Right atrium auricular region (tissue), 2 donors: ENCODE data around the gene PIK3R3. TPM values are rescaled to one million over a fixed set of nuclear protein-coding genes. Genes with fewer than 3 reads are reported as not detected.

ENCODE experiments used
- DNase-seq: peaks from one replicate; pipeline ENCODE4 v3.0.0-alpha.2; 2019; ENCODE audit warnings: low spot score
- H3K27ac ChIP-seq, 2 donors: fragments of 200-600 bp; sonication (generic); 1 replicate in 1 of 2; 2 replicates in 1 of 2; pipeline ENCODE4 v1.5.1; 2016 to 2019
- H3K27me3 ChIP-seq, 2 donors: fragments of 200-600 bp; sonication (generic); one replicate each; pipeline versions ENCODE4 v1.5.1 to v1.6.0; 2017 to 2019
- H3K36me3 ChIP-seq: fragments of 200-600 bp; sonication (generic); one replicate; pipeline ENCODE4 v1.5.1; 2016
- H3K4me1 ChIP-seq, 2 donors: fragments of 200-600 bp; sonication (generic); one replicate each; pipeline versions ENCODE4 v1.5.1 to v1.6.0; 2017 to 2019
- H3K4me3 ChIP-seq, 2 donors: fragments of 200-600 bp; sonication (generic); 1 replicate in 1 of 2; 2 replicates in 1 of 2; pipeline ENCODE4 v1.5.1; 2017 to 2019; ENCODE audit warnings: mild to moderate bottlenecking in 1 of 2, moderate library complexity in 1 of 2
- H3K9me3 ChIP-seq, 2 donors: fragments of 200-600 bp; sonication (generic); one replicate each; pipeline ENCODE4 v1.5.1; 2019
- CTCF ChIP-seq, 2 donors: fragments of 200-600 bp; sonication (generic); IDR thresholded peaks; one replicate each; pipeline ENCODE4 v1.5.1; 2019; ENCODE audit warnings: antibody characterized with exemption in 2 of 2
- total RNA-seq, 2 donors: library from RNA; depleted of rRNA; stranded (reverse); fragments of >200 nt; gene quantifications; one replicate each; pipeline ENCODE4 v1.1.0, GENCODE V29; 2016

Gene PIK3R3
- total RNA-seq, 2 donors from 2014 or later = 24.3 to 35.3 TPM

- Histone ChIP-seq H3K27me3 (no peaks in the 10 kb centered on the region), H3K27ac (no peak overlapping the region), H3K9me3 (no peaks in the 10 kb centered on the region), H3K4me1 (peaks cover 0 to 11% of the 10 kb centered on the region in 2 donors), H3K36me3 (no peaks in the 10 kb centered on the region), H3K4me3 (no peak overlapping the region)
- no peak for TF ChIP-seq CTCF (IDR thresholded peaks at IDR 0.05)
- DNase-seq = no peak
These were observed 44.5 kb downstream of the PIK3R3 start for GRCh38 chr1:46087891-46088290.

- Histone ChIP-seq H3K4me1 (peaks cover 0 to 11% of the 10 kb centered on the region in 2 donors), H3K27ac (no peak overlapping the region), H3K9me3 (no peaks in the 10 kb centered on the region), H3K4me3 (no peak overlapping the region), H3K27me3 (no peaks in the 10 kb centered on the region), H3K36me3 (no peaks in the 10 kb centered on the region)
- no peak for TF ChIP-seq CTCF (IDR thresholded peaks at IDR 0.05)
- DNase-seq = no peak
These were observed 45.9 kb downstream of the PIK3R3 start for GRCh38 chr1:46086576-46086975.

- no peak for DNase-seq
- no peak for TF ChIP-seq CTCF (IDR thresholded peaks at IDR 0.05)
- peaks cover 0 to 11% of the 10 kb centered on the region in 2 donors for H3K4me1 ChIP-seq
- H3K27me3 ChIP-seq = no peaks in the 10 kb centered on the region
- H3K4me3 ChIP-seq = no peak overlapping the region
- H3K36me3 ChIP-seq = no peaks in the 10 kb centered on the region
- no peak overlapping the region for H3K27ac ChIP-seq
- H3K9me3 ChIP-seq = no peaks in the 10 kb centered on the region
These were observed 47.6 kb downstream of the PIK3R3 start for GRCh38 chr1:46084553-46085451.

GRCh38 chr1:46083579-46083978 is 48.9 kb downstream of the PIK3R3 start:
- Histone ChIP-seq H3K36me3 (no peaks in the 10 kb centered on the region), H3K4me1 (peaks cover 0 to 11% of the 10 kb centered on the region in 2 donors), H3K27ac (no peak overlapping the region), H3K27me3 (no peaks in the 10 kb centered on the region), H3K4me3 (no peak overlapping the region), H3K9me3 (no peaks in the 10 kb centered on the region)
- no peak for TF ChIP-seq CTCF (IDR thresholded peaks at IDR 0.05)
- DNase-seq = no peak

GRCh38 chr1:46081619-46082018 is 50.8 kb downstream of the PIK3R3 start:
- H3K4me3 ChIP-seq = peak overlapping the region in 1 of 2 donors; percentile 4
- H3K36me3 ChIP-seq = peaks cover 6% of the 10 kb centered on the region

More at GRCh38 chr1:46081619-46082018, 50.8 kb downstream of the PIK3R3 start:
- DNase-seq = no peak
- Histone ChIP-seq H3K4me1 (peaks cover 0 to 3% of the 10 kb centered on the region in 2 donors), H3K27me3 (no peaks in the 10 kb centered on the region), H3K27ac (no peak overlapping the region), H3K9me3 (no peaks in the 10 kb centered on the region)
- TF ChIP-seq CTCF (IDR thresholded peaks at IDR 0.05) = no peak
